GM23338 (cell line): ENCODE measurements around the gene RBM42. TPM values are rescaled to one million over a fixed set of nuclear protein-coding genes. Genes with fewer than 3 reads are reported as not detected.

Experiments used
- ATAC-seq: fragments of 200-7000 bp; cut with Tn5 transposase; 3 replicates; pipeline ENCODE4 v1.9.1; 2020
- DNase-seq: peaks from one replicate; pipeline ENCODE4 v3.0.0-alpha.2; 2015; ENCODE audit warnings: low spot score
- H2AFZ ChIP-seq: fragments of 200-600 bp; sonication (generic); 2 replicates; pipeline ENCODE4 v1.8.0; 2016; ENCODE audit warnings: antibody characterized with exemption, mild to moderate bottlenecking, moderate library complexity
- H3F3A ChIP-seq: fragments of 200-600 bp; sonication (generic); replicated peaks from 2 replicates; pipeline ENCODE4 v1.8.0; 2017; ENCODE audit warnings: antibody characterized with exemption, mixed run types, low read depth
- H3K27ac ChIP-seq: fragments of 200-600 bp; sonication (generic); 2 replicates; pipeline ENCODE4 v1.6.1; 2016; ENCODE audit warnings: low read depth
- H3K27me3 ChIP-seq: fragments of 200-600 bp; sonication (generic); 2 replicates; pipeline ENCODE4 v1.8.0; 2016; ENCODE audit warnings: mild to moderate bottlenecking, mixed run types, moderate library complexity; ENCODE audit not compliant: insufficient read depth
- H3K36me3 ChIP-seq: fragments of 200-600 bp; sonication (generic); 2 replicates; pipeline ENCODE4 v1.8.0; 2016; ENCODE audit warnings: mild to moderate bottlenecking; ENCODE audit not compliant: insufficient read depth
- H3K4me1 ChIP-seq: fragments of 200-600 bp; sonication (generic); 2 replicates; pipeline ENCODE4 v1.8.0; 2016; ENCODE audit warnings: mild to moderate bottlenecking, moderate library complexity; ENCODE audit not compliant: insufficient read depth
- H3K4me2 ChIP-seq: fragments of 200-600 bp; sonication (generic); 2 replicates; pipeline ENCODE4 v1.7.1; 2017; ENCODE audit warnings: mixed run types
- H3K4me3 ChIP-seq: fragments of 200-600 bp; sonication (generic); 2 replicates; pipeline ENCODE4 v1.6.1; 2016; ENCODE audit warnings: mixed run types
- H3K79me2 ChIP-seq: fragments of 200-600 bp; sonication (generic); replicated peaks from 2 replicates; pipeline ENCODE4 v1.8.0; 2017; ENCODE audit warnings: mild to moderate bottlenecking; ENCODE audit not compliant: insufficient read depth
- H3K9me2 ChIP-seq: fragments of 200-600 bp; sonication (generic); 2 replicates; pipeline ENCODE4 v1.8.0; 2017; ENCODE audit not compliant: insufficient read depth
- H4K20me1 ChIP-seq: fragments of 200-600 bp; sonication (generic); replicated peaks from 2 replicates; pipeline ENCODE4 v1.8.0; 2017; ENCODE audit warnings: mild to moderate bottlenecking; ENCODE audit not compliant: insufficient read depth
- H3K27ac Mint-ChIP-seq: 2 replicates; pipeline ENCODE4 v1.8.0; 2020; ENCODE audit warnings: inconsistent platforms, mild to moderate bottlenecking, moderate library complexity, mixed read lengths
- H3K27me3 Mint-ChIP-seq: 3 replicates; pipeline ENCODE4 v1.8.0; 2022; ENCODE audit warnings: low read depth, mild to moderate bottlenecking, moderate library complexity, mixed read lengths, inconsistent platforms; ENCODE audit not compliant: insufficient read depth, poor library complexity
- H3K36me3 Mint-ChIP-seq: 3 replicates; pipeline ENCODE4 v1.8.0; 2021; ENCODE audit warnings: low read depth, mild to moderate bottlenecking, inconsistent platforms, moderate library complexity, mixed read lengths
- H3K4me1 Mint-ChIP-seq: 3 replicates; pipeline ENCODE4 v1.8.0; 2020; ENCODE audit warnings: mild to moderate bottlenecking, inconsistent platforms, mixed read lengths
- H3K4me3 Mint-ChIP-seq: 3 replicates; pipeline ENCODE4 v1.8.0; 2021; ENCODE audit warnings: moderate library complexity, mild to moderate bottlenecking, inconsistent platforms, mixed read lengths
- H3K9me3 Mint-ChIP-seq: 3 replicates; pipeline ENCODE4 v1.8.0; 2020; ENCODE audit warnings: moderate library complexity, mild to moderate bottlenecking, inconsistent platforms, mixed read lengths
- CREB1 ChIP-seq: fragments of 250-450 bp; sonication (Bioruptor Pico); IDR thresholded peaks from 2 replicates; pipeline ENCODE4 v1.5.0; 2020; ENCODE audit warnings: low read depth, mild to moderate bottlenecking, moderate library complexity
- CTCF ChIP-seq, 2 experiments: fragments of 200-600 bp in 1 of 2; sonication (generic) in 1 of 2; conservative IDR thresholded peaks; 2 replicates each; pipeline versions ENCODE4 v1.5.1 to v1.6.1; 2016 to 2017; ENCODE audit warnings: antibody characterized with exemption in 2 of 2, low read depth in 2 of 2, mild to moderate bottlenecking in 2 of 2, moderate library complexity in 1 of 2
- EZH2 ChIP-seq: fragments of 200-600 bp; sonication (generic); IDR thresholded peaks from one replicate; pipeline ENCODE4 v1.8.0; 2017; ENCODE audit warnings: antibody characterized with exemption, mild to moderate bottlenecking, low read depth; ENCODE audit not compliant: unreplicated experiment
- EZH2phosphoT487 ChIP-seq: fragments of 200-600 bp; sonication (generic); IDR thresholded peaks from one replicate; pipeline ENCODE4 v1.8.1; 2018; ENCODE audit warnings: antibody characterized with exemption; ENCODE audit not compliant: unreplicated experiment
- JUNB ChIP-seq: IDR thresholded peaks from one replicate; pipeline ENCODE4 v1.6.1; 2016; ENCODE audit warnings: antibody characterized with exemption; ENCODE audit not compliant: unreplicated experiment
- NANOG ChIP-seq: IDR thresholded peaks from 2 replicates; pipeline ENCODE4 v1.6.1; 2016; ENCODE audit warnings: antibody characterized with exemption, borderline replicate concordance
- POLR2AphosphoS5 ChIP-seq: IDR thresholded peaks from 2 replicates; pipeline ENCODE4 v1.6.1; 2016; ENCODE audit warnings: antibody characterized with exemption, low read depth
- REST ChIP-seq: IDR thresholded peaks from one replicate; pipeline ENCODE4 v1.6.1; 2018; ENCODE audit warnings: antibody characterized with exemption; ENCODE audit not compliant: unreplicated experiment
- STAT1 ChIP-seq: IDR thresholded peaks from one replicate; pipeline ENCODE4 v1.6.1; 2016; ENCODE audit warnings: antibody characterized with exemption; ENCODE audit not compliant: unreplicated experiment
- ZNF331 ChIP-seq: fragments of 250-450 bp; sonication (Bioruptor Pico); IDR thresholded peaks from 2 replicates; pipeline ENCODE4 v1.5.0; 2020; ENCODE audit warnings: low read depth, mild to moderate bottlenecking, moderate library complexity
- polyA plus RNA-seq: library from polyadenylated mRNA; unstranded; fragments of >200 nt; fragmentation: Nextera tagmentation; extraction: Ambion mirVana; gene quantifications from 2 replicates; pipeline ENCODE4 v1.2.1, GENCODE V29; 2016
- total RNA-seq: library from RNA; depleted of rRNA; stranded (reverse); fragments of >200 nt; shearing (Covaris generic); gene quantifications from 2 replicates; pipeline ENCODE4 v1.2.3, GENCODE V29; 2014

The RBM42 gene
- total and polyA plus RNA-seq, 2 experiments from 2014 or later, result 74.7 to 82.9 TPM

GRCh38 chr19:35596366-35596999, 32.4 kb upstream of the RBM42 start (continued):
- TF ChIP-seq CREB1 (CRISPR knock-in tag) (no peak), POLR2AphosphoS5 (no peak), NANOG (no peak), REST (no peak), ZNF331 (CRISPR knock-in tag) (no peak), CTCF (conservative IDR thresholded peaks at IDR 0.05; ENCODE audit: low read depth in 2 of 2) (no peak), EZH2phosphoT487 (no peak)

- H3F3A ChIP-seq, result no peaks in the 10 kb centered on the region
- H3K4me2 ChIP-seq, result no peak overlapping the region
- no peaks in the 10 kb centered on the region for H3K36me3 Mint-ChIP-seq
- H3K79me2 ChIP-seq, result no peaks in the 10 kb centered on the region
- 0 out of 3 replicates have a peak, but pooled peaks cover 5% of the 10 kb centered on the region for H3K4me1 Mint-ChIP-seq
- no peaks in the 10 kb centered on the region for H3K9me2 ChIP-seq
- no peak overlapping the region for H3K27ac ChIP-seq
- no peaks in the 10 kb centered on the region for H3K4me1 ChIP-seq
- no peak overlapping the region for H3K4me3 ChIP-seq
- H2AFZ ChIP-seq, result no peak overlapping the region
- peaks cover 17% of the 10 kb centered on the region for H3K9me3 Mint-ChIP-seq
- H3K4me3 Mint-ChIP-seq, result no peak overlapping the region
- no peaks in the 10 kb centered on the region for H3K27me3 ChIP-seq
- DNase-seq (no peak), ATAC-seq (no peak)
- peaks cover 7% of the 10 kb centered on the region for H3K27me3 Mint-ChIP-seq
- H3K27ac Mint-ChIP-seq, result no peak overlapping the region
- H3K36me3 ChIP-seq, result no peaks in the 10 kb centered on the region; the same call in none of the 2 replicates
- no peaks in the 10 kb centered on the region; the same call in 1 of the 2 replicates for H4K20me1 ChIP-seq
- TF ChIP-seq EZH2, result no peak
- no peak for TF ChIP-seq POLR2AphosphoS5
- no peak for TF ChIP-seq CREB1 (CRISPR knock-in tag)
- TF ChIP-seq REST, result no peak
- TF ChIP-seq STAT1, result no peak
- TF ChIP-seq ZNF331 (CRISPR knock-in tag), result no peak
- no peak for TF ChIP-seq JUNB
Observed at GRCh38 chr19:35601971-35602370, 26.9 kb upstream of the RBM42 start.
